Activated CD4-positive, CD25-positive, alpha-beta regulatory T cell treated with anti-CD3 and anti-CD28 coated beads, Interleukin-2, amount 50 U/mL, for 72 hours (primary cell): ENCODE data around the gene HABP2.

Experiments
- DNase-seq: peaks from one replicate; pipeline ENCODE4 v3.0.0; 2021

HABP2 gene

DNA sequence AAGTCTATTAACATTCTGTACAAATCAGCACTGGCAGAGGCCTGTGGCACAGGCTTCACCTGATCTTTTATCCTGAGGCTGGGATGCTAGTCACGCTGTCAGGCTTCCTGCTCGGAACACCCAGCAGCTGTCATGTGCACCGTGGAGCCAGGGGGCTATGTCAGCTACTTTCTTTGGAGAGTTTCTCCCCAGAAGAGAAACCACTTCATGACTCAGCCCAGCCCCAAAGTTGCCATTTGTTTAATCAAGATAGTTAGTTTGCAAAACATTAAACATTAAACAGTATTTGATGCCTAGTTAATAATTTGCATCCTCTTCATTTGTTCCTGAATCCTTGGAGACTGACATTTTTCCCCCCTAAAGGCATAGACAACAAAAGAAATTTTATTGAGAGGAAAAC is at the start of gene HABP2:
TSS of gene HABP2 (plus strand) at position 353 of the 400 bp plus-strand sequence. CDS start 69 bp downstream, outside the sequence.
- no peak for DNase-seq

DNA sequence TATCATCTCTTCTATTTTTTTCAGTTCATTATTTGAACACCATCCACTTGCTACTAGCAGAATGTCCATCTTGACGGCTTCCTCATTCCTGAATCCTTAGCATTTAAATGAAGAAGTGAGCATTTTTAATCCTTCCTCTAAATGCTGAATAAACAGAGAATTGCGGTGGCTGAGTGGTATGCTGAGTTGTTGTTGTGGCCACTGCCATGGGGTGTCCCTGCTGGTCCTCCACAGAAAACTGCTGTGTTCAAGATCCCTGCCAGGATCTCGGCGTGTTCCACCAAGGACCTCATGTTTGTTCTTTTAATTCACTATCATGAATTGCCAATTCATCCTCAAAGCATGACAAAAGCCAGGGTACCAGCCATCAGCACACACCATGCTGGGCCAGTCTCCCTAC is 48.9 kb upstream of the HABP2 start:
- DNase-seq = no peak

GRCh38 chr10:113504423-113504822 is 48.4 kb upstream of the HABP2 start:
- no peak for DNase-seq

- DNase-seq = no peak
Measured at GRCh38 chr10:113506476-113506875, 46.4 kb upstream of the HABP2 start.

- no peak for DNase-seq
Measured at GRCh38 chr10:113511419-113511818, 41.4 kb upstream of the HABP2 start.

- no peak for DNase-seq
Measured at GRCh38 chr10:113515161-113515560, 37.7 kb upstream of the HABP2 start.

- no peak for DNase-seq
Measured at GRCh38 chr10:113515601-113516000, 37.3 kb upstream of the HABP2 start.

DNA sequence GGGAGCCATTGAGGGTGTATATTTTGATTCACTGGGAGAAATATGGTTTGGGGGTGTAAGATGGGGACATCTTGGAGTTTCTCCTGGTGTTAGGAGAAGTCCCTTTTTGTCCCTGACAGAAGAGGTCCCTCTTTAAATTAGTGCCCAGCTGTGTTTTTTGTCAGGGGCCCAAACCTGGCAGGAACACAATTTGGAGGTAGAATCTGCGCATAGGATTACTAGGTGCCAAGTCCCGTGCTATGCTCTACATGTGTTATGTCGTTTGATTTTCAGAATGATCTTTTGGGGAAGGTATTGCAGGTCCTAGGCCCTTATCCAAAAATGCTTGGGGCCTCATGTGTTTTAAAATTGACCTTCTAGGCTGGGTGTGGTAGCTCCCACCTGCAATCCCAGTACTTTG is 36.8 kb upstream of the HABP2 start:
- DNase-seq = no peak

GRCh38 chr10:113517165-113517900 is 35.5 kb upstream of the HABP2 start:
- no peak for DNase-seq

- no peak for DNase-seq
Measured at GRCh38 chr10:113517901-113518260, 35.0 kb upstream of the HABP2 start.

DNA sequence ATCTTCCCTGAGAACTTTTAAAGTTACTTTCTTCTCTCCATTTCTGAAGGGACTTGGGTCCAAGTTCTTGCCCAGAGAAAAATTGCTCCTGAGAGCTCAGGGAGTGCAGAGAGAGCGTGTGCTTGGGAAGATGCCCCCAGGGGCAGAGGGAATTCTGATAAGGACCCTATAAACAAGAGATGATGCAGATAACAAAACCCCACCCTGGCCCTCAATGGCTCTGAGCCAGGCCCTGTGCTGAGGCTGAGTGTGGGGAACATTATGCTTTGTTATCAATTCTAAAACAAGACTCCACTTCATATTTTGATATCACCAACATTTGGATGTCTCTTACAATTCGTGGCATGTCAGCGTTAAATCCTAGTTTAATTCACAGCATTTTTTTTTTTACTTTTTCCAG is 34.4 kb upstream of the HABP2 start:
- no peak for DNase-seq

GRCh38 chr10:113518816-113519591 is 33.8 kb upstream of the HABP2 start:
- DNase-seq = no peak

DNA sequence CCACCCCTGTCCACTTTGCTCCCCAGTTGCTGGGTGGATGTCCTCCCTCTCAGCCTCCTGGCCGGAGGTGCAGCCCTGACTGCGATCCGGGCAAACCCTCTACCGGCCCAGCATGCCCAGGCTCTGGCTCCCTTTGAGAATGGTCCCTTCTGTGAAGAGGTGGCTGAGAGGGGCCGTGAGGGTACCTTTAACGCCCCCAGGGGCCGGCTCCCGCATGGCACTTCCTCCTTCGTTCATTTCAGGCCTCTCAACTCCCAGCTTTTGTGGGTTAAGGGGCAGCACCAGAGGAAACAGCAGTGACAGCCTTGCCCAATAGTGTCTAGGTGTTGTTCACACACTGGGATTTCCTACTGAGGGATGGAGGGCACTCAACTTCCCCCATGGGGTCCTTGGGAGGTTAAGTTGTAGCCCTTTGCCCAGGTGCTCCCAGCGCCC is 33.2 kb upstream of the HABP2 start:
- DNase-seq = no peak

GRCh38 chr10:113520261-113520660 is 32.6 kb upstream of the HABP2 start:
- no peak for DNase-seq

GRCh38 chr10:113520690-113521474 is 32.0 kb upstream of the HABP2 start:
- DNase-seq = no peak

DNA sequence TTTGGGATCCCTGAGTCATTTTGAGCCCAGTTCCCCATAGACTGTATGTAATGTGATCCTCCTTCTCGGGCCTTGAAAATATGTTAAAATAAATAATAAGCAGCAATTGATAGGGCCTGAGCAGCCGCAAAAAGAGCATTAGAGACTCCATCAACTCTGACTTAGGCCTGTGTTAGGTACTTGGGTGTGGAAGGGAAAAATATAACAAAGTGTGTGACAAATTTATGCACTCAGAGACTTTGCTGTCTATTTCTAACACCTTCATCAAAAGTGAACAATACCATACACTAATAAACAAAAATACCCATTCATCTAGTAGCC is 31.4 kb upstream of the HABP2 start:
- DNase-seq = no peak

GRCh38 chr10:113522460-113522859 is 30.4 kb upstream of the HABP2 start:
- no peak for DNase-seq

DNA sequence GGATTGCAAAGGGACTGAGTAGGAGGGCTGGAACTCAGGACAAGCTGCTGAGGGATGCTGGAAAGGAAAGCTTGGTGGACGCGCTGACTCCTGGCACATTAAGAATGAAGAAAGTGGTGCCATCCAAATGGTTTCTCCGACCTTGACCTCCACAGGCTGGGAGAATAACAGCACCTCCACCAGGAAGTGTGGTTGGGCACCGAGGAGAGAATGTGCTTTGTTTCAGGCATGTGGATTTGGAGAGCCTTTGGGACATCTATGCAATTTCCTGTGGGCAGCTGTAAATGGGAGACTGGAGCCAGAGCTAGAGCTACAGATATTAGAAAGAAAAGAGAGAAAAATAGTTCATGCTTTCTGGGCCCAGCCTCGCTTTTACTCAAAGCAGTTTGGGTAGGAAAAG is 29.8 kb upstream of the HABP2 start:
- no peak for DNase-seq

DNA sequence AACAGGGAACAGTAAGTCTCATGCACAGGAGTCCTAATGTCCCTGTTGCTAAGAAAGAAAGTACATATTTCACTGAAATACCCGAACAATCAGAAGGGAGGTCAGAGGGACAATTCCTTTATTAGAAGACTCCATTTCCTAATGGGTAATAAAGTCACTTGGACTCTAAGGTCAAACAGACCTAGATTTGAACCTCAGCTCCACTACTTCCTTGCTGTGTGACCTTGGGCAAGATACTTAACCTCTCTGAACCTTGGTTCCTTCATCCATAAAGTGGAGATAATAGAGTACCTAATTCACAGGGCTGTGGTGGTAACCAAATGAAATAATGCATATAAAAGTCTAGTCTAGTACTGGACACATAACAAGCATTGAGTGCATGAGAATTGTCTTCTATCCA is 29.2 kb upstream of the HABP2 start:
- DNase-seq = no peak

DNA sequence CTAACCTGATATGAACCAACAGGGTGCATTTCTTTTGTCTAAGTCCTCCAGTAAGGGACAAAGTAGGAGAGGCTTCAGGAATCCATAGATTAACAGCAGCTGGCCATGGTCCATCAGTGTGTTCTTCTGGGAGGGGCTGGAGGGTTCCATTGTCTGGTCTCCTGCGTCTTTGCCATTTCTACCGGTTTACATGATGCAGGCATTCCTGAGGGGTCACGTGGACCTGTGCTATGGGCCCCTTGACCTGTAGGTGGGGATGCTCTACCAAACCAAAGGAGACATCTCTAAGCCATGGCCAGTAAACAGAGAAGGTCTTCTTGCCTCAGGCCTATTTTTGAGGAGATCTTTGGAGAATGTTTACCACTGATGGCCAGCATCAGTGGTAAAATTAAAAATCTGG is 28.7 kb upstream of the HABP2 start:
- DNase-seq = no peak

DNA sequence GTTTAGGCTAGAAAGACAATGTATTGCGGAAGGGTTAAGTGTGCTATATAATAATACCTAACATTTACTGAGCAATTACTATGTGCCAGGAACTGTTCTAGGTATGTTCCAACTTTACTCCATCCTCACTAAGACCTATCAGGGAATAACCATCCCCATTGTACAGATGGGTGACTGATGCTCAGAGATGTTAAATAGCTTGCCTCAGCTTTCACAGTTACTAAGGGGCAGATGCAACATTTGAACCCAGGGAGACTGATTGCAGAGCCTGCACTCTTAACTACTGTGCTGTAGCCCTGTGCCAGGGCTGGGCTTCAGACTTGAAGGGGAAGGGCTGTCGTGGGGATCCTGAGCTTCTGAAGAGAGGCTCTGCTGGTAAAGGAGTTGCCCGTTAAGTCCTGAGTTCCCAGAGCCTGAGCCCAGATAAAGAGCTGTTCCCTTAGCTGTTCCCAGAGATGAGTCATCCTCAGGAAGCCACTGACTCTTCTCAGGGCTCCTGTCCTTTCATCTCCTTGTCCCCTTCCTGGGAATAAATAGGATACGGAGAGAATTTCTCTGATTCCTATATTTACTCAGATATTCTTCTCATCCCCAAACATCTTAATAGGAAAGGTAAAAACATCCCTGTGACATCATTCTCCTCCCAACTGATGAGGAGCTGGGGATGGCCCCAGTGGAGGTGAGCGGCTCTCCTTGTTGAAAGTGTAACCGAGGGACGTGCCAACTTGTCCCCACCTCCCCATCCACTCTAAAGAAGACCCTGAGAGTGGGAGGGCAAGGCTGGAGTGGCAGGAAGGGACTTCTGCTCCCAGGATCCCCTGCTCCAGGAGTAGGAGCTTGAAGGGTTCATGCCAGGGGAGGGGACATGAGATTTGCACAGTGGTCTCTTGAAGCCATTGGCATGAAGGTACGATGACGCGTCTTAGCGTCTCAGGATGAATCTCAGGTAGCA is 28.0 kb upstream of the HABP2 start:
- DNase-seq = no peak

GRCh38 chr10:113525713-113526112 is 27.1 kb upstream of the HABP2 start:
- no peak for DNase-seq
